Right lobe of liver (tissue), 6 donors: ENCODE data around the gene UBE2H. TPM values are rescaled to one million over a fixed set of nuclear protein-coding genes. Genes with fewer than 3 reads are reported as not detected.

ENCODE experiments used
- ATAC-seq, 4 donors: fragments of 200-7000 bp; cut with Tn5 transposase; one replicate each; pipeline ENCODE4 v1.9.1; 2020; ENCODE audit warnings: mild to moderate bottlenecking in 4 of 4, moderate library complexity in 4 of 4
- DNase-seq, 3 donors: peaks; one replicate each; pipeline ENCODE4 v3.0.0-alpha.2; 2020
- H3K27ac ChIP-seq, 3 donors: fragments of 200-600 bp; one replicate each; pipeline ENCODE4 v1.8.0; 2022
- H3K27me3 ChIP-seq, 2 donors: fragments of 200-600 bp; one replicate each; pipeline ENCODE4 v1.8.0; 2022
- H3K36me3 ChIP-seq, 4 donors: fragments of 200-600 bp; sonication (generic) in 1 of 4; one replicate each; pipeline versions ENCODE4 v1.5.1 to v1.8.0; 2017 to 2022; ENCODE audit warnings: control low read depth in 1 of 4
- H3K4me1 ChIP-seq, 4 donors: fragments of 200-600 bp; sonication (generic) in 1 of 4; one replicate each; pipeline versions ENCODE4 v1.5.1 to v1.8.0; 2017 to 2022; ENCODE audit warnings: control low read depth in 1 of 4
- H3K4me3 ChIP-seq, 3 donors: fragments of 200-600 bp; one replicate each; pipeline ENCODE4 v1.8.0; 2022
- H3K9me3 ChIP-seq, 4 donors: fragments of 200-600 bp; sonication (generic) in 1 of 4; one replicate each; pipeline versions ENCODE4 v1.5.1 to v1.8.0; 2017 to 2022; ENCODE audit warnings: control low read depth in 1 of 4
- CTCF ChIP-seq, 4 donors: fragments of 200-600 bp in 3 of 4; fragments of 450-650 bp in 1 of 4; IDR thresholded peaks; one replicate each; pipeline versions ENCODE4 v1.5.1 to v1.8.0; 2016 to 2022; ENCODE audit warnings: antibody characterized with exemption in 4 of 4, mild to moderate bottlenecking in 2 of 4
- POLR2A ChIP-seq: fragments of 450-650 bp; IDR thresholded peaks from one replicate; pipeline ENCODE4 v1.6.1; 2017; ENCODE audit warnings: antibody characterized with exemption, mild to moderate bottlenecking
- WGBS: methylation state at CpG from one replicate; pipeline ENCODE4 v1.1.6; 2018; ENCODE audit warnings: low coverage, low lambda C conversion rate; ENCODE audit not compliant: insufficient coverage; ENCODE audit errors: missing lambda C conversion rate; 5-methylcytosine and 5-hydroxymethylcytosine counted together
- intact Hi-C, 2 donors: fragments of 100-400 bp; cut with DNase I; formaldehyde crosslinking; loops; one replicate each; pipeline versions ENCODE4 v1.11.2 to v1.14.1; 2022
- total RNA-seq, 6 experiments: library from RNA; depleted of rRNA in 2 of 6; stranded (reverse); fragments of >200 nt in 2 of 6; fragmentation: NEBNext Ultra II Directional in 3 of 6; extraction: Animal tissue kit (Norgen Biotek cat#: 25700) in 3 of 6; gene quantifications; one replicate each; pipeline versions ENCODE4 v1.1.0 to v1.2.4, GENCODE V29; 2016 to 2023
- donor health status: DM: no; HTN: yes; CAD: no.
- donor health status: DM: no; HTN: no; CAD: no.
- donor health status: DM: no; HTN: no; CAD: no.
- donor health status: DM: no; HTN: yes; CAD: no.
- donor health status: DM: no; HTN: yes; CAD: no.

The UBE2H gene
- total RNA-seq, 6 experiments from 2014 or later: 27.4 to 47.0 (median 35.6) TPM

- no peaks in the 10 kb centered on the region for H3K27me3 ChIP-seq
- peaks cover 0 to 6% (median 0%) of the 10 kb centered on the region in 4 donors for H3K4me1 ChIP-seq
- H3K4me3 ChIP-seq: no peak overlapping the region
- intact Hi-C loops: no loop called here
- WGBS: 77% methylated on average over 12 of the region's 12 CpGs
- TF ChIP-seq CTCF (IDR thresholded peaks at IDR 0.05) (no peak), POLR2A (no peak)
- no peaks in the 10 kb centered on the region for H3K9me3 ChIP-seq
- ATAC-seq: peak in 1 of 4 donors; percentile 51
- no peaks in the 10 kb centered on the region for H3K36me3 ChIP-seq
- peak in 1 of 3 donors; percentile 13 for DNase-seq
- H3K27ac ChIP-seq: no peak overlapping the region
Measured at GRCh38 chr7:129959471-129960203, 6.9 kb upstream of the UBE2H start.

DNA sequence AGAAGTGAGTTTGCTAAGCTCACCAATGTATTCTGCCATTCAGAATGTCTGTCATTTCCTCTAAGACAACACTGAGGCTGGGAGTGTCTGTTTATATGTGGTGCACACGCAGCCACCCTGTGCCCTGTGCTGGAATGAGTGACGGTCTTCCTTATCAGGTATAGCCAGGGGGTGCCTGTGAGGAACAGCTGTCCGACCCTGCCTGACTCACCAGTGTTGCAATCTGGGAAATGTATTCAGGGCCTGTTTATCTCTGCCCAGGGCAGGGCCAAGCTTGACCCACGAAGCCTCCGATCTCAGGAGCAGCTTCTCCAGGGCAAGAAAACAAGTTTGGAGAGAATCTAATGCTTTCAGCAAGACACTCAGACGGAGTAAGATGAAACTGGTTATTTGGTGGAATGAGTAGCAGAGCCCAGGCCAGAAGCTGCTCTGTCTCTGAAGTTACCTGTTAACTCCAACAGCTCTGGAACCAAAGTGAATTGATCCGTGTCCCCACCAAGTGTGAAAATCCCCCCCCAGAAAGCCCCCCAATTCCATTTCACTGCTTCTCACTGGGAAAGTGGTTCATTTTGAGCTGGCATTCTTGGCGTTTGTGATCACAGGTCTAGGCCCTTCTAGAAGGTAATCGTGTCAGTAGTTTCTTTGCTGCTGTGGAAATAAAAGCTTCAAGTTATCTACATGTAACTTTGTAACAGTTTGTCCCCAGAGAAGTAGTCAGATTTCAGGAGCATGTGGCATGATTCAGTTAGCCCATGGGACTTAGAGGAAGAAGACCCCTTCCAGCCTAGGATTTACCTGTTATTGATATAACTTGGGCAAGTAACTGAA, 6.1 kb upstream of the UBE2H start:
- H3K27ac ChIP-seq: no peak overlapping the region
- no peaks in the 10 kb centered on the region for H3K36me3 ChIP-seq
- H3K9me3 ChIP-seq: no peaks in the 10 kb centered on the region
- WGBS: 37% methylated on average over 8 of the region's 9 CpGs
- H3K27me3 ChIP-seq: no peaks in the 10 kb centered on the region
- DNase-seq (peak in 2 of 3 donors; percentile 60 to 81), ATAC-seq (peak; percentile 92 to 97 (median 94))
- intact Hi-C loops: no loop called here
- no peak for TF ChIP-seq POLR2A
- no peak for TF ChIP-seq CTCF (IDR thresholded peaks at IDR 0.05)
- H3K4me3 ChIP-seq: no peak overlapping the region
- peaks cover 0 to 6% (median 0%) of the 10 kb centered on the region in 4 donors for H3K4me1 ChIP-seq

GRCh38 chr7:129955993-129956543, 3.3 kb upstream of the UBE2H start:
- peaks cover 0 to 6% (median 0%) of the 10 kb centered on the region in 4 donors for H3K4me1 ChIP-seq
- ATAC-seq: no peak

More at GRCh38 chr7:129955993-129956543, 3.3 kb upstream of the UBE2H start:
- peak in 1 of 3 donors; percentile 16 for DNase-seq
- 90% methylated on average over 7 of the region's 8 CpGs for WGBS
- no peaks in the 10 kb centered on the region for H3K9me3 ChIP-seq
- H3K36me3 ChIP-seq: no peaks in the 10 kb centered on the region
- intact Hi-C loops: no loop called here
- TF ChIP-seq POLR2A (no peak), CTCF (IDR thresholded peaks at IDR 0.05) (no peak)
- H3K27me3 ChIP-seq: no peaks in the 10 kb centered on the region
- no peak overlapping the region for H3K27ac ChIP-seq
- H3K4me3 ChIP-seq: no peak overlapping the region
